ENCODE data around the gene VENTX.

- TF ChIP-seq, protein P1, sequence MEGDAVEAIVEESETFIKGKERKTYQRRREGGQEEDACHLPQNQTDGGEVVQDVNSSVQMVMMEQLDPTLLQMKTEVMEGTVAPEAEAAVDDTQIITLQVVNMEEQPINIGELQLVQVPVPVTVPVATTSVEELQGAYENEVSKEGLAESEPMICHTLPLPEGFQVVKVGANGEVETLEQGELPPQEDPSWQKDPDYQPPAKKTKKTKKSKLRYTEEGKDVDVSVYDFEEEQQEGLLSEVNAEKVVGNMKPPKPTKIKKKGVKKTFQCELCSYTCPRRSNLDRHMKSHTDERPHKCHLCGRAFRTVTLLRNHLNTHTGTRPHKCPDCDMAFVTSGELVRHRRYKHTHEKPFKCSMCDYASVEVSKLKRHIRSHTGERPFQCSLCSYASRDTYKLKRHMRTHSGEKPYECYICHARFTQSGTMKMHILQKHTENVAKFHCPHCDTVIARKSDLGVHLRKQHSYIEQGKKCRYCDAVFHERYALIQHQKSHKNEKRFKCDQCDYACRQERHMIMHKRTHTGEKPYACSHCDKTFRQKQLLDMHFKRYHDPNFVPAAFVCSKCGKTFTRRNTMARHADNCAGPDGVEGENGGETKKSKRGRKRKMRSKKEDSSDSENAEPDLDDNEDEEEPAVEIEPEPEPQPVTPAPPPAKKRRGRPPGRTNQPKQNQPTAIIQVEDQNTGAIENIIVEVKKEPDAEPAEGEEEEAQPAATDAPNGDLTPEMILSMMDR (IDR thresholded peaks at IDR 0.05; ENCODE audit: extremely low read depth in 1 of 2, insufficient read depth in 1 of 2, low read depth in 1 of 2, low read length in 2 of 2) = no peak
- TF ChIP-seq POLR2A (IDR thresholded peaks at IDR 0.05; ENCODE audit: low read depth, low read length) (no peak), POLR2AphosphoS5 (IDR thresholded peaks at IDR 0.05; ENCODE audit: insufficient read depth, low read depth, low read length) (no peak), FOS (IDR thresholded peaks at IDR 0.05; ENCODE audit: borderline replicate concordance, insufficient read depth, low read length) (no peak), EZH2 (IDR thresholded peaks at IDR 0.05; ENCODE audit: borderline replicate concordance, low read depth, low read length, severe bottlenecking) (no peak), GATA2 (IDR thresholded peaks at IDR 0.05; ENCODE audit: insufficient read depth, insufficient read length, low read depth, low read length) (no peak)
These were observed 34.6 kb upstream of the VENTX start for GRCh38 chr10:133202778-133203651.

Measured in endothelial cell of umbilical vein (primary cell).